HG03066 (cell line): ENCODE data around the gene LCE1E.

ENCODE experiments used
- ATAC-seq: cut with Tn5 transposase; IDR thresholded peaks from one replicate; pipeline ENCODE4 v1.9.1; 2021; ENCODE audit warnings: low read depth; ENCODE audit not compliant: unreplicated experiment

The LCE1E gene

GRCh38 chr1:152786077-152786476 lies at the start of gene LCE1E:
Gene LCE1E (plus strand): TSS chr1:152786257. CDS start chr1:152787300, 1,043 bp downstream.
- ATAC-seq, result no peak

- no peak for ATAC-seq
Observed at GRCh38 chr1:152737997-152738396, 48.1 kb upstream of the LCE1E start.

GRCh38 chr1:152739841-152740240 lies 46.2 kb upstream of the LCE1E start:
- ATAC-seq, result no peak

DNA sequence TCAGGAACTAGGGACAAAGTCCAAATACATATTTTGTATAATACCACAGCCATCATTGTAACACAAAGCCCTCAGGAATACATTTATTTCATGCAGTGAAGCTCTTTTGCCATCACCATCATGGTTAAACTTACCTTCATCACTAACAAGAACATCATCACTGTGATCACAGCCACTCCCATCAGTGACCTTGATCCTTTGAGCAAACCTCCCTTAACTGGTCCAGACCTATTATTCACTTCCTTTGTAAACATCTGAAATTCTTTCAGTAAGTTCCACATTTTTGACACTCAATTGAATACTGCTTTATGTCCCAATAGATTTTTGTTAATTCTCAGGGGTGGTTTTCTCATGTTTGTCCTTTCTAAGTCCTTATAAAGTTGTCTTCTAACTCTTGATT lies 44.4 kb upstream of the LCE1E start:
- no peak for ATAC-seq

GRCh38 chr1:152743371-152744145 lies 42.5 kb upstream of the LCE1E start:
- no peak for ATAC-seq

DNA sequence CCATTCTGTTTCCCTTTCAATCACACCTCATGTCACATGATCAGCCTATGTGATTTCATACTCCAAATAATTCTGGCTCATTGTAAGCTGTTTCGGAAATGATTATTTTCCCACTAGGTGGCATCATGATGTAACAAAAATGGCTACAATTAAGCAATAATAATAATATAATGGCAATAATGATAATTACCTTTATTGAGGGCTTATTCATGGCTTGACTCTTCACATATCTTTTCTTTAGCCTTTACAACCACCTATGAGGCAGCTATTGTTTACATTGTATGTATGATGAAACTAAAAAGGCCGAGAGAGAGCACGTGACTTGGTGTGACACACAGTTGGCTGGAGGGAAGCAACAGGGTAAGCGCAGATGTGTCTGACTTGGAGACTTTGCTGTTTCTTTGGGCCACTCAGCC lies 40.8 kb upstream of the LCE1E start:
- ATAC-seq, result no peak

GRCh38 chr1:152745765-152746444 lies 40.2 kb upstream of the LCE1E start:
- no peak for ATAC-seq

DNA sequence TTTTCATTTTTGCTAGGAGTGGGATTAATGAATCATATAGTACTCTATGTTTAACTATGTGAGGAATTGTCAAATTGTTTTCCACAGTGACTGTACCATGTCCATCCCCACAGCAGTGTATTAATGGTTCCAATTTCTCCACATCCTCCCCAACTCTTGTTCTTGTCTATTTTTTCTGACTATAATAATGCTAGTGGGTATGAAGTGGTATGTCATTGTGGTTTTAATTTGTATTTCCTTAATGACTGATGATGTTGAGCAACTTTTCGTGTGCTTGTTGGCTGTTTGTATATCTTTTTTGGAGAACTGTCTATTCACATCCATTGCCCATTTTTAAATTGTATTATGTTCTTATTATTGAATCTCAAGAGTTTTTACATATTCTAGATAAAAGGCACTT lies 38.2 kb upstream of the LCE1E start:
- no peak for ATAC-seq

GRCh38 chr1:152752225-152752624 lies 33.8 kb upstream of the LCE1E start:
- no peak for ATAC-seq

DNA sequence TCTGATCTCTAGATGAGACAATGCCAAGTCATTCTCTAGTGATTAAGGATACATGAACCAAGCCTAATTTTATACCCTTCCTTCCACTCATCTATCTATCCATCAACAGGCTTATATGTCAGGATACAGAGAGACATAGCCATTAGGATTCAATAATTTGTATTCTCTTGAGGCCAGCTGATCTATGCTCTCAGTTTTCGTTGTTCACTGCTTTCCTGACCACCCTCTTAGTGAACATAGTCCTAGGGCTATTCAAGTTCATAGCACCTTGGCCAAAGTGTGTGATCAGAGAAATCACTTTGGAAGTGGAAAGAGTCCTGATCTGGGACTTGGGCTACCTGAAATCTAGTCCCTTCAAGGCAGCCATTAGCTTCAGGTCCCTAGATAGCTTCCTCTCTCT lies 32.5 kb upstream of the LCE1E start:
- no peak for ATAC-seq

GRCh38 chr1:152756872-152757271 lies 29.2 kb upstream of the LCE1E start:
- no peak for ATAC-seq

GRCh38 chr1:152757747-152758146 lies 28.3 kb upstream of the LCE1E start, which contains the start of gene KPRP:
Gene KPRP (plus strand): TSS chr1:152758025. CDS start chr1:152759589, 1,564 bp downstream.
- ATAC-seq, result no peak

GRCh38 chr1:152758636-152759035 lies 27.4 kb upstream of the LCE1E start:
- ATAC-seq, result no peak

DNA sequence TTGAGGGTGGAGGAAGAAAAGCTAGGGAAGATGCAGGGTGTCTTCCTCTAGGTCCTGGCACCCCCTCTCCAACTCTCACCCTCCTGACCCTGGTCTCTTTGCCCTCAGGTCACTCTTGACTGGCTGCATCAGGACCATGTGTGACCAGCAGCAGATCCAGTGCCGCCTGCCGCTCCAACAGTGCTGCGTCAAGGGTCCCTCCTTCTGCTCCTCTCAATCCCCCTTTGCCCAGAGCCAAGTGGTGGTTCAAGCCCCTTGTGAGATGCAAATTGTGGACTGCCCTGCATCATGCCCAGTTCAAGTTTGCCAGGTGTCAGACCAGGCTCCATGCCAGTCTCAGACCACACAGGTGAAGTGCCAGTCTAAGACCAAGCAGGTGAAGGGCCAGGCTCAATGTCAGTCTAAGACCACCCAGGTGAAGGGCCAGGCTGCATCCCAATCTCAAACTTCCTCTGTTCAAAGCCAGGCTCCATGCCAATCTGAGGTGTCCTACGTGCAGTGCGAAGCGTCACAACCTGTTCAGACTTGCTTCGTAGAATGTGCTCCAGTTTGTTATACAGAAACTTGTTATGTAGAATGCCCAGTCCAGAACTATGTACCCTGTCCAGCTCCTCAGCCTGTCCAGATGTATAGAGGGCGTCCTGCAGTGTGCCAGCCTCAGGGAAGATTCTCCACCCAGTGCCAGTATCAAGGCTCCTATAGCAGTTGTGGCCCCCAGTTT lies 26.4 kb upstream of the LCE1E start:
- ATAC-seq, result no peak

DNA sequence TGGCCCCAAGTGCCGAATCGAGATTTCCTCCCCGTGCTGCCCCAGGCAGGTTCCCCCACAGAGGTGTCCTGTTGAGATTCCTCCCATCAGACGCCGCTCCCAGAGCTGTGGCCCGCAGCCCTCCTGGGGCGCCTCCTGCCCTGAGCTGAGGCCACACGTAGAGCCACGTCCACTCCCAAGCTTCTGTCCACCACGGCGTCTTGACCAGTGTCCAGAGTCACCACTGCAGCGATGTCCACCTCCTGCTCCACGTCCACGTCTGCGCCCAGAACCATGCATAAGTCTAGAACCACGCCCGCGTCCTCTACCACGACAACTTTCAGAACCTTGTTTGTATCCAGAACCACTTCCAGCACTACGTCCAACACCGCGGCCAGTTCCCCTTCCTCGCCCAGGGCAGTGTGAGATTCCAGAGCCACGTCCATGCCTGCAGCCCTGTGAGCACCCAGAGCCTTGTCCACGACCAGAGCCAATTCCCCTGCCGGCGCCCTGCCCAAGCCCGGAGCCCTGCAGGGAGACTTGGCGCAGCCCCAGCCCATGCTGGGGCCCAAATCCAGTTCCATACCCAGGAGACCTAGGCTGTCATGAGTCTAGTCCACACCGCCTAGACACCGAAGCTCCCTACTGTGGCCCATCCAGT lies 25.4 kb upstream of the LCE1E start:
- ATAC-seq, result no peak

GRCh38 chr1:152761609-152762213 lies 24.3 kb upstream of the LCE1E start:
- ATAC-seq, result no peak

DNA sequence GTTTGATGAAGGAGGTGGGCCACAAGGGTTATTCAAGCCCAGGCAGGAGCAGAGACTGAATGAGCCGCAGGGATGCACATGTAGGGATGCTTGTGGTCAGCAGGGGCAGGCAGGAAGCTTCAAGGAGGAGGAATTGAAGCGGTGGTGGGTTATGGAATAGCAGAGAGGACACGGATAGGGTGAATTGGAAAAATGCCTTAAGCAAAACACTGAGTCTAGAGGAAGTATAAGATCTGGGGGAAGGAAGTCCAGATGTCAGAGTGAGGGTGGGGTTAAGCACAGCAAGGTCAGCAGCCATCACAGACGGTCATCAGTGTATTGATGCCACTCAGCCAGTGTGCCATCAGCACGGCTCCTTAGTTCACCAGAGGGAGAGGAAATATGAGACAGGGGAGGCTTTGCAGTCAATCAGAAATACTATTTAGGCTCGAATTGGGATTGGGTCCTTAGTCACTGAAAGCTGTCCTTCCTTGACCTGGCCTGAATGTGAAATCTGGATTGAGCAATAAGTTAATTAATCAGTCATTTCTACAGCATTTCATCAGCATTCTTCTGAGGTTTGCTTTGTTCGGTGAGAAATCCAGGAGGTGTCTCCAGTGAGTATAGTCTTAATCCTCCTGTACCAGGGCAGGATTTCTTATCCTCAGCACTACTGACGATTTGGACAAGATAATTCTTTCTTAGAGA lies 17.1 kb upstream of the LCE1E start:
- no peak for ATAC-seq

GRCh38 chr1:152770411-152770810 lies 15.6 kb upstream of the LCE1E start:
- ATAC-seq, result no peak

GRCh38 chr1:152774875-152775274 lies 11.2 kb upstream of the LCE1E start, which contains the start of gene LCE1F:
Gene LCE1F (plus strand): TSS chr1:152775140. CDS start chr1:152776372, 1,232 bp downstream.
- ATAC-seq, result no peak

GRCh38 chr1:152776361-152776760 lies 9.7 kb upstream of the LCE1E start:
- ATAC-seq, result no peak
